GM19467 (cell line): ENCODE measurements around the gene EIF4E.
"Not testable (repeated sequence)": the region's sequence is repeated elsewhere in the genome, so short reads cannot be mapped to it uniquely, and the experiment has no call there.

Source experiments
- ATAC-seq: cut with Tn5 transposase; IDR thresholded peaks from one replicate; pipeline ENCODE4 v1.9.1; 2021; ENCODE audit warnings: mild to moderate bottlenecking, moderate library complexity; ENCODE audit not compliant: unreplicated experiment

EIF4E gene

GRCh38 chr4:98886382-98886781, 42.6 kb downstream of the EIF4E start:
- not testable (repeated sequence) for ATAC-seq

GRCh38 chr4:98880884-98881283, 48.0 kb downstream of the EIF4E start:
- ATAC-seq, result not testable (repeated sequence)

- ATAC-seq, result no peak
These were observed 49.4 kb downstream of the EIF4E start for GRCh38 chr4:98879515-98879914.

- no peak for ATAC-seq
These were observed 55.9 kb downstream of the EIF4E start for GRCh38 chr4:98873059-98873458.

- not testable (repeated sequence) for ATAC-seq
These were observed 56.6 kb downstream of the EIF4E start for GRCh38 chr4:98872120-98872906.

- no peak for ATAC-seq
These were observed 61.3 kb downstream of the EIF4E start for GRCh38 chr4:98867648-98868047.

- ATAC-seq, result no peak
These were observed 63.9 kb downstream of the EIF4E start for GRCh38 chr4:98865059-98865458.

- no peak for ATAC-seq
These were observed 64.4 kb downstream of the EIF4E start for GRCh38 chr4:98864560-98864959.

- ATAC-seq, result no peak
These were observed 66.6 kb downstream of the EIF4E start for GRCh38 chr4:98862371-98862770.

GRCh38 chr4:98861100-98861884, 67.6 kb downstream of the EIF4E start:
- no peak for ATAC-seq

- no peak for ATAC-seq
These were observed 77.1 kb downstream of the EIF4E start for GRCh38 chr4:98851806-98852205.

GRCh38 chr4:98850937-98851336, 78.0 kb downstream of the EIF4E start:
- ATAC-seq, result no peak

- no peak for ATAC-seq
These were observed 80.5 kb downstream of the EIF4E start for GRCh38 chr4:98848448-98848847.

- ATAC-seq, result no peak
These were observed 83.0 kb downstream of the EIF4E start for GRCh38 chr4:98845960-98846359.

GRCh38 chr4:98842917-98843316, 86.0 kb downstream of the EIF4E start:
- ATAC-seq, result not testable (repeated sequence)

GRCh38 chr4:98838977-98839618, 89.8 kb downstream of the EIF4E start:
- ATAC-seq, result no peak

GRCh38 chr4:98838531-98838930, 90.4 kb downstream of the EIF4E start:
- ATAC-seq, result no peak

GRCh38 chr4:98833384-98833783, 95.5 kb downstream of the EIF4E start:
- no peak for ATAC-seq

GRCh38 chr4:98831036-98831435, 97.9 kb downstream of the EIF4E start:
- not testable (repeated sequence) for ATAC-seq
